Parathyroid adenoma (tissue), 2 donors: Measurements from ENCODE around the gene OR2J1.
"Not testable (repeated sequence)": the region's sequence is repeated elsewhere in the genome, so short reads cannot be mapped to it uniquely, and the experiment has no call there.

Experiments
- H2AFZ ChIP-seq: fragments of 300-600 bp; sonication (generic); one replicate; pipeline ENCODE4 v1.7.0; 2017; ENCODE audit warnings: antibody characterized with exemption, mild to moderate bottlenecking
- H3K27ac ChIP-seq: fragments of 300-600 bp; sonication (generic); one replicate; pipeline ENCODE4 v1.7.0; 2017
- H3K27me3 ChIP-seq: fragments of 300-600 bp; sonication (generic); one replicate; pipeline ENCODE4 v1.7.0; 2017; ENCODE audit warnings: low read length; ENCODE audit not compliant: control insufficient read depth, insufficient read depth
- H3K36me3 ChIP-seq: fragments of 300-600 bp; sonication (generic); one replicate; pipeline ENCODE4 v1.7.0; 2017; ENCODE audit warnings: low read length; ENCODE audit not compliant: control insufficient read depth, insufficient read depth
- H3K4me1 ChIP-seq: fragments of 300-600 bp; sonication (generic); one replicate; pipeline ENCODE4 v1.7.0; 2017; ENCODE audit warnings: control low read depth
- H3K4me2 ChIP-seq: fragments of 300-600 bp; sonication (generic); one replicate; pipeline ENCODE4 v1.7.0; 2017; ENCODE audit warnings: low read length
- H3K4me3 ChIP-seq: fragments of 300-600 bp; sonication (generic); one replicate; pipeline ENCODE4 v1.7.0; 2017; ENCODE audit warnings: low read depth, low read length
- H3K79me2 ChIP-seq: fragments of 300-600 bp; sonication (generic); one replicate; pipeline ENCODE4 v1.7.0; 2017; ENCODE audit warnings: control low read depth
- H3K9ac ChIP-seq: fragments of 300-600 bp; sonication (generic); one replicate; pipeline ENCODE4 v1.7.0; 2017; ENCODE audit warnings: mild to moderate bottlenecking
- H3K9me3 ChIP-seq: fragments of 300-600 bp; sonication (generic); one replicate; pipeline ENCODE4 v1.7.0; 2017; ENCODE audit warnings: low read length; ENCODE audit not compliant: control insufficient read depth
- CTCF ChIP-seq: fragments of 300-600 bp; sonication (generic); IDR thresholded peaks from one replicate; pipeline ENCODE4 v1.7.0; 2017; ENCODE audit warnings: antibody characterized with exemption, mild to moderate bottlenecking
- donor health status: primary hyperparathyroidism.

Gene OR2J1

DNA sequence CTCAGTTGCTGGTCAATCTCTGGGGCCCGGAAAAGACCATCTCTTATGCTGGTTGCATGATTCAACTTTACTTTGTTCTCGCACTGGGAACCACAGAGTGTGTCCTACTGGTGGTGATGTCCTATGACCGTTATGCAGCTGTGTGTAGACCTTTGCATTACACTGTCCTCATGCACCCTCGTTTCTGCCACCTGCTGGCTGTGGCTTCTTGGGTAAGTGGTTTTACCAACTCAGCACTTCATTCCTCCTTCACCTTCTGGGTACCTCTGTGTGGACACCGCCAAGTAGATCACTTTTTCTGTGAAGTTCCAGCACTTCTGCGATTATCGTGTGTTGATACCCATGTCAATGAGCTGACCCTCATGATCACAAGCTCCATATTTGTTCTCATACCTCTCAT lies 12.8 kb downstream of the OR2J1 start:
- Histone ChIP-seq H3K36me3 (no peaks in the 10 kb centered on the region), H3K4me2 (no peak overlapping the region), H3K9ac (no peak overlapping the region), H3K4me1 (no peaks in the 10 kb centered on the region), H3K9me3 (no peaks in the 10 kb centered on the region), H3K4me3 (no peak overlapping the region), H3K27ac (no peak overlapping the region), H2AFZ (no peak overlapping the region), H3K79me2 (no peaks in the 10 kb centered on the region), H3K27me3 (no peaks in the 10 kb centered on the region)
- no peak for TF ChIP-seq CTCF

GRCh38 chr6:29114964-29115363 lies 15.7 kb downstream of the OR2J1 start:
- not testable (repeated sequence) for H3K4me3 ChIP-seq, H3K9ac ChIP-seq, H3K36me3 ChIP-seq, H3K79me2 ChIP-seq, H3K4me2 ChIP-seq, H3K27me3 ChIP-seq, H2AFZ ChIP-seq, H3K4me1 ChIP-seq, H3K9me3 ChIP-seq, H3K27ac ChIP-seq

GRCh38 chr6:29129326-29130012 lies 30.2 kb downstream of the OR2J1 start:
- no peak overlapping the region for H2AFZ ChIP-seq
- no peaks in the 10 kb centered on the region for H3K27me3 ChIP-seq
- no peaks in the 10 kb centered on the region for H3K9me3 ChIP-seq
- no peaks in the 10 kb centered on the region for H3K79me2 ChIP-seq
- H3K9ac ChIP-seq: no peak overlapping the region
- H3K4me3 ChIP-seq: no peak overlapping the region
- H3K4me2 ChIP-seq: no peak overlapping the region
- TF ChIP-seq CTCF: no peak
- H3K4me1 ChIP-seq: no peaks in the 10 kb centered on the region
- no peaks in the 10 kb centered on the region for H3K36me3 ChIP-seq
- no peak overlapping the region for H3K27ac ChIP-seq

DNA sequence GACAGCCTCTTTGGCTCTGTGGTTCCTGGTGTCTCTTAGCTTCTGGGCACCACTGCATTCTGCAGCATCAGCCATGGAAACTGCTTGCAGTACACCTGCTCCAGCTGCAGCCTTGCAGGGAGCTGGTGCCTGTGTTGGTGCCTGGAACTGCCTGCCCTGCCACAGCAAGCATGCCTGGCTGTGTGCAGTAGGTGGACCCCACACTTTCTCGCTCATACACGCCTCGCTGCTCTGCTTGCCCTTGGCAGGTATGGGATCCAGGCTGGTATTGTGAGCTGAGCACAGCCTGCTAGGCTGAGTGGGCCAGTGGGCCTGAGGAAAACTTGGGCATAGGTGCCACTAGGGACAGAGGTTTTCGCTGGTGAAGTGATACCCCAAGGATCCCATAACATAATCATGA lies 31.4 kb downstream of the OR2J1 start:
- Histone ChIP-seq H3K27ac (no peak overlapping the region), H3K9ac (no peak overlapping the region), H3K9me3 (no peaks in the 10 kb centered on the region), H3K4me1 (no peaks in the 10 kb centered on the region), H3K4me3 (no peak overlapping the region), H2AFZ (no peak overlapping the region), H3K36me3 (no peaks in the 10 kb centered on the region), H3K27me3 (no peaks in the 10 kb centered on the region), H3K79me2 (no peaks in the 10 kb centered on the region), H3K4me2 (no peak overlapping the region)
- TF ChIP-seq CTCF: no peak

DNA sequence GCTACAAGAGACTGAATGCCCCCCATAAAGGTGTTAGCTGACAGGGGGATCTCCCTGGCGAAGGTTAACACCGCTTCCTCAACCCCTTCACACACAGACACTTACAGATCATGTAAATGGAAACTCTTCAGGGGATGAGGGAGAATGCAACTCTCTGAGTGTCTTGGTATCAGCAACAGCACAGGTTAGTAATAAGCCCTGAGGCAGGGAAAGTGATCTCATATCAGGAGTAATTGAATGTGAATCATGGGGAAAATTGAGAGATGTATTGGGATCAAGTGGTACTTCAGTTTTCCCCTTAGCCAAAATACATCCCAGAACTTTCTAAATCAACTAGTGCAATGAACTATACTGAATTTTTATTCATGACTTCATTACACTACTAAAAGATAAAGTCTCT lies 32.4 kb downstream of the OR2J1 start:
- Histone ChIP-seq H3K36me3 (no peaks in the 10 kb centered on the region), H3K4me1 (no peaks in the 10 kb centered on the region), H3K4me2 (no peak overlapping the region), H3K9me3 (no peaks in the 10 kb centered on the region), H3K79me2 (no peaks in the 10 kb centered on the region), H3K4me3 (no peak overlapping the region), H3K27ac (no peak overlapping the region), H3K9ac (no peak overlapping the region), H3K27me3 (no peaks in the 10 kb centered on the region), H2AFZ (no peak overlapping the region)
- TF ChIP-seq CTCF: no peak
